Measurements from ENCODE around the gene AIPL1. TPM values are rescaled to one million over a fixed set of nuclear protein-coding genes. Genes with fewer than 3 reads are reported as not detected.

The AIPL1 gene
- total RNA-seq, 2 donors from 2014 or later, result not detected

GRCh38 chr17:6384481-6384880 is 50.4 kb downstream of the AIPL1 start:
- Histone ChIP-seq H3K27me3 (no peaks in the 10 kb centered on the region), H3K4me1 (no peaks in the 10 kb centered on the region), H3K4me3 (no peak overlapping the region), H3K27ac (no peak overlapping the region), H3K36me3 (no peaks in the 10 kb centered on the region), H3K9me3 (no peaks in the 10 kb centered on the region)
- no peak for DNase-seq (ENCODE audit: low spot score)
- no peak for TF ChIP-seq CTCF (IDR thresholded peaks at IDR 0.05)

GRCh38 chr17:6381526-6382465 is 53.1 kb downstream of the AIPL1 start:
- H3K9me3 ChIP-seq, result peaks cover 0 to 4% of the 10 kb centered on the region in 2 donors
- no peaks in the 10 kb centered on the region for H3K27me3 ChIP-seq
- H3K36me3 ChIP-seq, result no peaks in the 10 kb centered on the region
- no peaks in the 10 kb centered on the region for H3K4me1 ChIP-seq
- no peak for DNase-seq (ENCODE audit: low spot score)
- no peak for TF ChIP-seq CTCF (IDR thresholded peaks at IDR 0.05)
- H3K27ac ChIP-seq, result no peak overlapping the region
- H3K4me3 ChIP-seq, result no peak overlapping the region

GRCh38 chr17:6380915-6381438 is 53.9 kb downstream of the AIPL1 start:
- peaks cover 0 to 4% of the 10 kb centered on the region in 2 donors for H3K9me3 ChIP-seq
- H3K27ac ChIP-seq, result no peak overlapping the region
- no peaks in the 10 kb centered on the region for H3K4me1 ChIP-seq
- H3K4me3 ChIP-seq, result no peak overlapping the region
- H3K27me3 ChIP-seq, result no peaks in the 10 kb centered on the region
- no peak for DNase-seq (ENCODE audit: low spot score)
- H3K36me3 ChIP-seq, result no peaks in the 10 kb centered on the region
- no peak for TF ChIP-seq CTCF (IDR thresholded peaks at IDR 0.05)

GRCh38 chr17:6377906-6378305 is 57.0 kb downstream of the AIPL1 start:
- H3K4me1 ChIP-seq, result no peaks in the 10 kb centered on the region
- DNase-seq (ENCODE audit: low spot score), result no peak
- no peak overlapping the region for H3K27ac ChIP-seq
- H3K9me3 ChIP-seq, result peaks cover 0 to 4% of the 10 kb centered on the region in 2 donors
- H3K27me3 ChIP-seq, result no peaks in the 10 kb centered on the region
- H3K36me3 ChIP-seq, result no peaks in the 10 kb centered on the region
- no peak for TF ChIP-seq CTCF (IDR thresholded peaks at IDR 0.05)
- H3K4me3 ChIP-seq, result no peak overlapping the region

DNA sequence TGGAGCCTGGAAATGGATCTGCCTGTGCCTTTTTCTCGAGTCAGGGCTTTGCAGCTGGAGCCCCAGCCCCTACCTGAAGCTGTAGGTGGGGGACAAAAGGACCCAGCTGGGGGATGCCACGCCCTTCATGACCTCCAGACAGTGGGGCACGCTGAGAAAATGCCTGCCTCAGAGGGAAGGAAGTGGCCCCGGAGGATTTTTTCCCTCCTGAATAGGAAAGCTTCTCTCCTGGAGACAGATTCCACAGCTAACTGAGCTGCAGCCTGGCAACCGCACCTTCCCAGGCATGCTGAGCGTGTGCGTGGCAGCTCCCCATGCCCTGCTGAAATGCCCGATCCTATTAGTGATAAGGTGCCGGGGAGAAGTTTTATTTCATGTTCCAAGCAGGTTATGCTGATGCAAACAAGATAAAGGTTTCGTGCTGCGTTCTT is 58.0 kb downstream of the AIPL1 start:
- TF ChIP-seq CTCF (IDR thresholded peaks at IDR 0.05), result no peak
- Histone ChIP-seq H3K4me3 (no peak overlapping the region), H3K9me3 (peaks cover 0 to 4% of the 10 kb centered on the region in 2 donors), H3K27ac (no peak overlapping the region), H3K27me3 (no peaks in the 10 kb centered on the region), H3K4me1 (no peaks in the 10 kb centered on the region), H3K36me3 (no peaks in the 10 kb centered on the region)
- DNase-seq (ENCODE audit: low spot score), result no peak

Measured in right atrium auricular region (tissue), 2 donors.